H1 (cell line): ENCODE data around the gene BCL6B. TPM values are rescaled to one million over a fixed set of nuclear protein-coding genes. Genes with fewer than 3 reads are reported as not detected.

Source experiments
- ASH2L ChIP-seq: fragments of 200-600, 300-600 bp; sonication (generic); IDR thresholded peaks from one replicate; pipeline ENCODE4 v1.7.1; 2017; ENCODE audit warnings: low read length
- EGR1 ChIP-seq: IDR thresholded peaks from 2 replicates; pipeline ENCODE4 v1.6.1; 2011; ENCODE audit warnings: low read depth, low read length, borderline replicate concordance
- EP300 ChIP-seq, 2 experiments: IDR thresholded peaks; 1 replicate in 1 of 2; 2 replicates in 1 of 2; pipeline ENCODE4 v1.6.1; 2011 to 2012; ENCODE audit warnings: low read depth in 2 of 2, low read length in 2 of 2, mild to moderate bottlenecking in 2 of 2, borderline replicate concordance in 1 of 2, inconsistent platforms in 1 of 2, moderate library complexity in 1 of 2
- POLR2AphosphoS5 ChIP-seq: IDR thresholded peaks from 2 replicates; pipeline ENCODE4 v1.6.1; 2011; ENCODE audit warnings: low read depth, low read length
- SIX5 ChIP-seq: IDR thresholded peaks from 2 replicates; pipeline ENCODE4 v1.6.1; 2011; ENCODE audit warnings: mild to moderate bottlenecking, low read depth, low read length
- TAF7 ChIP-seq: optimal IDR thresholded peaks from 2 replicates; pipeline ENCODE3; 2011; ENCODE audit warnings: low read depth, mild to moderate bottlenecking, inconsistent platforms, low read length, moderate library complexity, borderline replicate concordance
- polyA plus RNA-seq, 7 experiments: library from polyadenylated mRNA; depleted of rRNA in 3 of 7; stranded (reverse) in 5 of 7; unstranded in 2 of 7; fragments of >200 nt in 5 of 7; fragments of 200-250 nt in 2 of 7; gene quantifications; 1 replicate in 5 of 7; 2 replicates in 1 of 7; 4 replicates in 1 of 7; pipeline versions ENCODE4 v1.2.1 to v1.2.3, GENCODE V29; 2011 to 2013; ENCODE audit warnings: missing spikeins in 2 of 7, mixed read lengths in 2 of 7
- total RNA-seq: library from RNA; stranded (reverse); fragmentation: NEBNext Ultra II Directional; extraction: Animal tissue kit (Norgen Biotek cat#: 25700); gene quantifications from 2 replicates; pipeline ENCODE4 v1.2.1, GENCODE V29; 2021
- TF ChIP-seq, protein P1 (sequence below): fragments of 300-600 bp; sonication (generic); IDR thresholded peaks from 2 replicates; pipeline ENCODE4 v1.7.1; 2012; ENCODE audit warnings: low read length, moderate library complexity, mild to moderate bottlenecking, inconsistent platforms; ENCODE audit not compliant: insufficient replicate concordance
- TF ChIP-seq, protein P2 (sequence below): IDR thresholded peaks from 2 replicates; pipeline ENCODE4 v1.6.1; 2011; ENCODE audit warnings: low read depth, mild to moderate bottlenecking, low read length; ENCODE audit not compliant: insufficient read depth

The BCL6B gene
- total and polyA plus RNA-seq, 2 of the 8 experiments (the other 6 are each of a cell fraction or from before 2014, with no cell fraction given): 6.6 to 8.7 TPM

DNA sequence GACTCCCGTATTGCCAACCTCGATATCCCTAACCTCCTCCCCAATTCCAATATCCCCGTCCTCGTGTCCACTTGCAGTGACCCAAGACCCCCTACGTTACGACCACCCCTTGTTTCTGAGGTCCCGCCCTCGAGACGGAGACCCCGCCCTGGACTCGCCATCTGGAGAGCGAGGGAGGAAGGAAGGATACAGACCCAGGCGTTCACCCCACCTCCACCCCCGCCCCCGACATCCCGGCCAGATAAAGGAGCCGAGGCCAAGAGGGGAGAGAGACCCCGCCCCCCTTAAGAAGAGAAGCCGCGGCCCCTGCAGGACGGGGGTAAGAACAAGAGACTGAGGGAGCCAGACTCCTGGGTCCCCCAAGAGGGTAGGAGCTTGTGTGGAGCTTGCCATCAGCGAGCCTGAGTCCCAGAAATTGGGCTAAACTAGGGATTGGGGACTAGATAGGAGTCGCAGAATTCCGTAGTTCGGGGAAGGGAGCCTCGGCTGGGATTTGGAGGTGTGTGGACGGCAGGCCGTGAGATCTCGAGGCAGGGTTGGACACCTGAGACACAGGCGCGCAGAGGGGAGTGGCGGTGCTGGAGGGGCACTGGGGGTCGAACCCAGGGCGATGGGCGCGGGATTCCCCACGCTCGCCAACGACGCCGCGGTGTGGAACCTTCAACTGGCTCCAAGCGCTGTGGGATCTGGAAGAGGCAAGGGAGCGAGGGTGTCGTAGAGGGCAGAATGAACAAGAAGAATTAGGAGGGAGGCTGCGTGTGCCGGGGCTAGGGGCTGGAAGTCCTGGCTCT lies at the start of gene BCL6B (continued):
- TF ChIP-seq, protein P1, sequence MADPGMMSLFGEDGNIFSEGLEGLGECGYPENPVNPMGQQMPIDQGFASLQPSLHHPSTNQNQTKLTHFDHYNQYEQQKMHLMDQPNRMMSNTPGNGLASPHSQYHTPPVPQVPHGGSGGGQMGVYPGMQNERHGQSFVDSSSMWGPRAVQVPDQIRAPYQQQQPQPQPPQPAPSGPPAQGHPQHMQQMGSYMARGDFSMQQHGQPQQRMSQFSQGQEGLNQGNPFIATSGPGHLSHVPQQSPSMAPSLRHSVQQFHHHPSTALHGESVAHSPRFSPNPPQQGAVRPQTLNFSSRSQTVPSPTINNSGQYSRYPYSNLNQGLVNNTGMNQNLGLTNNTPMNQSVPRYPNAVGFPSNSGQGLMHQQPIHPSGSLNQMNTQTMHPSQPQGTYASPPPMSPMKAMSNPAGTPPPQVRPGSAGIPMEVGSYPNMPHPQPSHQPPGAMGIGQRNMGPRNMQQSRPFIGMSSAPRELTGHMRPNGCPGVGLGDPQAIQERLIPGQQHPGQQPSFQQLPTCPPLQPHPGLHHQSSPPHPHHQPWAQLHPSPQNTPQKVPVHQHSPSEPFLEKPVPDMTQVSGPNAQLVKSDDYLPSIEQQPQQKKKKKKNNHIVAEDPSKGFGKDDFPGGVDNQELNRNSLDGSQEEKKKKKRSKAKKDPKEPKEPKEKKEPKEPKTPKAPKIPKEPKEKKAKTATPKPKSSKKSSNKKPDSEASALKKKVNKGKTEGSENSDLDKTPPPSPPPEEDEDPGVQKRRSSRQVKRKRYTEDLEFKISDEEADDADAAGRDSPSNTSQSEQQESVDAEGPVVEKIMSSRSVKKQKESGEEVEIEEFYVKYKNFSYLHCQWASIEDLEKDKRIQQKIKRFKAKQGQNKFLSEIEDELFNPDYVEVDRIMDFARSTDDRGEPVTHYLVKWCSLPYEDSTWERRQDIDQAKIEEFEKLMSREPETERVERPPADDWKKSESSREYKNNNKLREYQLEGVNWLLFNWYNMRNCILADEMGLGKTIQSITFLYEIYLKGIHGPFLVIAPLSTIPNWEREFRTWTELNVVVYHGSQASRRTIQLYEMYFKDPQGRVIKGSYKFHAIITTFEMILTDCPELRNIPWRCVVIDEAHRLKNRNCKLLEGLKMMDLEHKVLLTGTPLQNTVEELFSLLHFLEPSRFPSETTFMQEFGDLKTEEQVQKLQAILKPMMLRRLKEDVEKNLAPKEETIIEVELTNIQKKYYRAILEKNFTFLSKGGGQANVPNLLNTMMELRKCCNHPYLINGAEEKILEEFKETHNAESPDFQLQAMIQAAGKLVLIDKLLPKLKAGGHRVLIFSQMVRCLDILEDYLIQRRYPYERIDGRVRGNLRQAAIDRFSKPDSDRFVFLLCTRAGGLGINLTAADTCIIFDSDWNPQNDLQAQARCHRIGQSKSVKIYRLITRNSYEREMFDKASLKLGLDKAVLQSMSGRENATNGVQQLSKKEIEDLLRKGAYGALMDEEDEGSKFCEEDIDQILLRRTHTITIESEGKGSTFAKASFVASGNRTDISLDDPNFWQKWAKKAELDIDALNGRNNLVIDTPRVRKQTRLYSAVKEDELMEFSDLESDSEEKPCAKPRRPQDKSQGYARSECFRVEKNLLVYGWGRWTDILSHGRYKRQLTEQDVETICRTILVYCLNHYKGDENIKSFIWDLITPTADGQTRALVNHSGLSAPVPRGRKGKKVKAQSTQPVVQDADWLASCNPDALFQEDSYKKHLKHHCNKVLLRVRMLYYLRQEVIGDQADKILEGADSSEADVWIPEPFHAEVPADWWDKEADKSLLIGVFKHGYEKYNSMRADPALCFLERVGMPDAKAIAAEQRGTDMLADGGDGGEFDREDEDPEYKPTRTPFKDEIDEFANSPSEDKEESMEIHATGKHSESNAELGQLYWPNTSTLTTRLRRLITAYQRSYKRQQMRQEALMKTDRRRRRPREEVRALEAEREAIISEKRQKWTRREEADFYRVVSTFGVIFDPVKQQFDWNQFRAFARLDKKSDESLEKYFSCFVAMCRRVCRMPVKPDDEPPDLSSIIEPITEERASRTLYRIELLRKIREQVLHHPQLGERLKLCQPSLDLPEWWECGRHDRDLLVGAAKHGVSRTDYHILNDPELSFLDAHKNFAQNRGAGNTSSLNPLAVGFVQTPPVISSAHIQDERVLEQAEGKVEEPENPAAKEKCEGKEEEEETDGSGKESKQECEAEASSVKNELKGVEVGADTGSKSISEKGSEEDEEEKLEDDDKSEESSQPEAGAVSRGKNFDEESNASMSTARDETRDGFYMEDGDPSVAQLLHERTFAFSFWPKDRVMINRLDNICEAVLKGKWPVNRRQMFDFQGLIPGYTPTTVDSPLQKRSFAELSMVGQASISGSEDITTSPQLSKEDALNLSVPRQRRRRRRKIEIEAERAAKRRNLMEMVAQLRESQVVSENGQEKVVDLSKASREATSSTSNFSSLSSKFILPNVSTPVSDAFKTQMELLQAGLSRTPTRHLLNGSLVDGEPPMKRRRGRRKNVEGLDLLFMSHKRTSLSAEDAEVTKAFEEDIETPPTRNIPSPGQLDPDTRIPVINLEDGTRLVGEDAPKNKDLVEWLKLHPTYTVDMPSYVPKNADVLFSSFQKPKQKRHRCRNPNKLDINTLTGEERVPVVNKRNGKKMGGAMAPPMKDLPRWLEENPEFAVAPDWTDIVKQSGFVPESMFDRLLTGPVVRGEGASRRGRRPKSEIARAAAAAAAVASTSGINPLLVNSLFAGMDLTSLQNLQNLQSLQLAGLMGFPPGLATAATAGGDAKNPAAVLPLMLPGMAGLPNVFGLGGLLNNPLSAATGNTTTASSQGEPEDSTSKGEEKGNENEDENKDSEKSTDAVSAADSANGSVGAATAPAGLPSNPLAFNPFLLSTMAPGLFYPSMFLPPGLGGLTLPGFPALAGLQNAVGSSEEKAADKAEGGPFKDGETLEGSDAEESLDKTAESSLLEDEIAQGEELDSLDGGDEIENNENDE: no peak
- TF ChIP-seq TAF7 (no peak), SIX5 (no peak), EP300 (IDR thresholded peaks at IDR 0.05; ENCODE audit: borderline replicate concordance in 1 of 2, low read depth in 2 of 2, low read length in 2 of 2) (no peak), POLR2AphosphoS5 (no peak), ASH2L (no peak), EGR1 (peak; percentile 40; the same call in 1 of the 2 replicates)
- TF ChIP-seq, protein P2, sequence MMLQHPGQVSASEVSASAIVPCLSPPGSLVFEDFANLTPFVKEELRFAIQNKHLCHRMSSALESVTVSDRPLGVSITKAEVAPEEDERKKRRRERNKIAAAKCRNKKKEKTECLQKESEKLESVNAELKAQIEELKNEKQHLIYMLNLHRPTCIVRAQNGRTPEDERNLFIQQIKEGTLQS: no peak
